ENCODE measurements around the gene OR1F1. TPM values are rescaled to one million over a fixed set of nuclear protein-coding genes. Genes with fewer than 3 reads are reported as not detected.

OR1F1 gene
- total RNA-seq, 1 experiment from 2014 or later, result not detected

GRCh38 chr16:3142770-3143169 is 45.2 kb upstream of the OR1F1 start:
- peaks cover 5% of the 10 kb centered on the region for H3K36me3 ChIP-seq (ENCODE audit: insufficient read depth, low read length, poor library complexity, severe bottlenecking)
- ChIA-PET CTCF (no interaction called here), POLR2A (ENCODE audit: low non-redundant PET) (no interaction called here)
- TF ChIP-seq EZH2 (IDR thresholded peaks at IDR 0.05; ENCODE audit: borderline replicate concordance, low read depth, low read length, poor library complexity, severe bottlenecking), result no peak
- no peak for TF ChIP-seq CTCF (conservative IDR thresholded peaks at IDR 0.05; ENCODE audit: low read depth, low read length)
- no peak overlapping the region for H3K27ac ChIP-seq (ENCODE audit: low read depth, low read length, poor library complexity, severe bottlenecking)
- H3K4me3 ChIP-seq (ENCODE audit: low read depth, low read length, poor library complexity, severe bottlenecking), result no peak overlapping the region
- no peaks in the 10 kb centered on the region for H3K9me3 ChIP-seq (ENCODE audit: low read depth, low read length, poor library complexity, severe bottlenecking)
- no peaks in the 10 kb centered on the region for H3K27me3 ChIP-seq (replicated peaks; ENCODE audit: insufficient read depth, low read depth, low read length, poor library complexity)
- BruUV-seq (replicated peaks), result no TSS peak
- DNase-seq (ENCODE audit: low spot score), result no peak
- H3K4me1 ChIP-seq (ENCODE audit: insufficient read depth, low read length, poor library complexity, severe bottlenecking), result no peaks in the 10 kb centered on the region
- intact Hi-C loops (cut with micrococcal nuclease; ENCODE audit: unreplicated experiment), result no loop called here

GRCh38 chr16:3143189-3143588 is 44.8 kb upstream of the OR1F1 start:
- ChIA-PET CTCF (no interaction called here), POLR2A (ENCODE audit: low non-redundant PET) (no interaction called here)
- intact Hi-C loops (cut with micrococcal nuclease; ENCODE audit: unreplicated experiment), result no loop called here
- BruUV-seq (replicated peaks), result no TSS peak
- Histone ChIP-seq H3K9me3 (ENCODE audit: low read depth, low read length, poor library complexity, severe bottlenecking) (no peaks in the 10 kb centered on the region), H3K36me3 (ENCODE audit: insufficient read depth, low read length, poor library complexity, severe bottlenecking) (peaks cover 5% of the 10 kb centered on the region), H3K4me1 (ENCODE audit: insufficient read depth, low read length, poor library complexity, severe bottlenecking) (no peaks in the 10 kb centered on the region), H3K4me3 (ENCODE audit: low read depth, low read length, poor library complexity, severe bottlenecking) (no peak overlapping the region), H3K27ac (ENCODE audit: low read depth, low read length, poor library complexity, severe bottlenecking) (no peak overlapping the region), H3K27me3 (replicated peaks; ENCODE audit: insufficient read depth, low read depth, low read length, poor library complexity) (no peaks in the 10 kb centered on the region)
- DNase-seq (ENCODE audit: low spot score), result no peak
- TF ChIP-seq EZH2 (IDR thresholded peaks at IDR 0.05; ENCODE audit: borderline replicate concordance, low read depth, low read length, poor library complexity, severe bottlenecking) (no peak), CTCF (conservative IDR thresholded peaks at IDR 0.05; ENCODE audit: low read depth, low read length) (no peak)

GRCh38 chr16:3143598-3144320 is 44.2 kb upstream of the OR1F1 start:
- Histone ChIP-seq H3K4me1 (ENCODE audit: insufficient read depth, low read length, poor library complexity, severe bottlenecking) (no peaks in the 10 kb centered on the region), H3K27ac (ENCODE audit: low read depth, low read length, poor library complexity, severe bottlenecking) (no peak overlapping the region), H3K36me3 (ENCODE audit: insufficient read depth, low read length, poor library complexity, severe bottlenecking) (peaks cover 5% of the 10 kb centered on the region), H3K27me3 (replicated peaks; ENCODE audit: insufficient read depth, low read depth, low read length, poor library complexity) (no peaks in the 10 kb centered on the region), H3K4me3 (ENCODE audit: low read depth, low read length, poor library complexity, severe bottlenecking) (no peak overlapping the region), H3K9me3 (ENCODE audit: low read depth, low read length, poor library complexity, severe bottlenecking) (no peaks in the 10 kb centered on the region)
- TF ChIP-seq EZH2 (IDR thresholded peaks at IDR 0.05; ENCODE audit: borderline replicate concordance, low read depth, low read length, poor library complexity, severe bottlenecking) (no peak), CTCF (conservative IDR thresholded peaks at IDR 0.05; ENCODE audit: low read depth, low read length) (no peak)
- ChIA-PET POLR2A (ENCODE audit: low non-redundant PET) (no interaction called here), CTCF (no interaction called here)
- intact Hi-C loops (cut with micrococcal nuclease; ENCODE audit: unreplicated experiment), result no loop called here
- BruUV-seq (replicated peaks), result no TSS peak
- no peak for DNase-seq (ENCODE audit: low spot score)

Measured in A673 (cell line).